ENCODE data around the gene PRSS50.
"Not testable (repeated sequence)": the region's sequence is repeated elsewhere in the genome, so short reads cannot be mapped to it uniquely, and the experiment has no call there.

Gene PRSS50

DNA sequence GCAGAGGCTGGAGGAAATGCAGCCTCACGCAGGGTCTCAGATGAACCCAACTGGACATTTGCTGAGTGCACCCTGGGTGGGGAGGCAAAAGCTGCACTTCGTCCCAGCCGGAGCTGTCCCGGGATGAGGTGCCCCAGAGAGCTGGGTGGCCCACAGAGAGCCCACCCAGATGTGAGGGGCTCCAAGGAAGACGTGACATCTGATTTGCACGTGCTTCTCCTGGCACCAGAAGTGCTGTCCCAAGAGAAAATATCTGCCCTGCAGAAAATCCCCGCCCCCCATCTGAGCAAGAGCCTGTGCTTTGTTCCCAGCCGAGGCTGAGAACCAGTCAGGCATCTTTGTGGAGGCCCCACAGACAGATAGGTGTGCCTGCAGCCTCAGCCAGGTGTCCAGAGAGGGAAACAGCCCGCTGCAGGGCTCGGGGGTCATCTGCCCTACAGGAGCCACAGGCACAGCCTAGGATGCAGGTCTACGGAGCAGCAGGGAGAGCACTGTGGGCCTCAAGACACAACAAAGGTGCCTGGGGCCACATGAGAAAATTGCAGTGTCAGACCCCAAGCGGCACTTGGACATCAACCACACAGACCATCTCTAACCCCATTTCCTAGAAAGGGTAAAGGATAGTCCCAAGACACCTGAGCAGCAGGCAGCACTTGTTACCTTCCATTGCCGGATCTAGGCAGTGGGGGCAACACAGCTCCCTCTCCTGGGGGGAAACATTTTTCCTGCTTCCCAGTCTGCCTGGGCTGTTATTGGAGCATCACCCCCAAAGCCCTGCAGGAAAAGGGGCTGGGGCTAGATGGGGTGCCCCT lies 10.7 kb downstream of the PRSS50 start:
- no peak for DNase-seq

DNA sequence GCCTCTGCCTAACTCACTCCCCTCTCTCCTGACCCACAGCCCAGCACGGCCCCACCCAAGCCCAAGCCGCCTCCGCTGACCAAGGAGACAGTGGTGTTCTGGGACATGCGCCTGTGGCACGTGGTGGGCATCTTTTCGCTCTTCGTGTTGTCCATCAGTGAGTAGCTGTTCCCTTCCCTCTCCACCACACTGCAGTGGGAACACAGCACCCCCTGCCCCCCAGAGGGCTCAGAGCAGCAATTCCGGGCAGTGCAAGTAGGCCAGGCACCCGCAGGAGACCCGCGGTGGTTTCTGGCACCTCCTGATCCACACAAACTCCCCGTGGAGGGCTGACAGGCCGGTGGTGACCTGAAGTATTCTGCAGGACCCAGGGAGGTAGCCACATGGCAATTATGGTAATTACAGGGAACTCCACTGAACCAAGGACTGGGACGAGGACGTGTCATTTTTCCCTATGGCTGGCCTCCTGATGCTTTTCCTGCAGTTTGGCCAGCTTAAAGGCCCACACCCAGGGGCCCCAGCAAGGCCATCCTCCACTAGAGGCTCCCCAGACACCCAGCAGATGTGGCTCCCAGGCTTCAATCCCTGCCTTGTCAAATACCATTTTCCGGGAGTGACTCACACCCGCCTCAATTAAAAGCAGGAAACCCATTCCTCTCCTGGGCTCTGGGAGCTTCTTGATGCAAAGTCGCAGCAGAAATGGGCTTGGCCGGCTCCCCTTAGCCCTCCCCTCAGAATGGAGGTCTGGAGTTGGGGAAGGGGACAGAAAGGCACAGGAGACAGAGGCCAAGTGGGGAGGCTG lies 11.7 kb downstream of the PRSS50 start:
- peak; percentile 20 for DNase-seq

DNA sequence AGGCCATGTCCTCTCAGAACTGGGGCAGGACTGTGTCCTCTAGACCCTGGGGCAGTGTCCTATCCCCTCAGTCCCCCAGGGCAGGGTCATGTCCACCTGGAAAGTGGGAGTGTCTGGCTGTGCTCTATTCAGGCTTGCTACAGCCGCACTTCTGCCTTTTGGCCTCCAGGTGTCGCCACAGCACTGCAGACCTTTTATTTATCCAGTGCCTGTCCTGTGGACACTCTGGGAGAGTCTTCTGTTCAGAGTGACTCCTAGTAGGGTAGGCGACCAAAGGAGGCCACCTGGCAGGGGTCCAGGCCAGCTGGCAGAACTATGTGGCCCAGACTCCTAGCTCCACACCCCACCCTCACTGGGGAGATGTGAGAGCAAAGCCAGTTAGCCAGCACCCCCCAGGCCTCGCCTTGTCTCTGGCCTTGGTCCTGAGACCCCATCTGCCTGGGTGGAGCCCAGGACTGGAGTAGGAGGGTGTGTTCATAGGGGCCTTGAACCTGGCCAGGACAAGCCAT lies 12.6 kb downstream of the PRSS50 start:
- peak; percentile 89 for DNase-seq

DNA sequence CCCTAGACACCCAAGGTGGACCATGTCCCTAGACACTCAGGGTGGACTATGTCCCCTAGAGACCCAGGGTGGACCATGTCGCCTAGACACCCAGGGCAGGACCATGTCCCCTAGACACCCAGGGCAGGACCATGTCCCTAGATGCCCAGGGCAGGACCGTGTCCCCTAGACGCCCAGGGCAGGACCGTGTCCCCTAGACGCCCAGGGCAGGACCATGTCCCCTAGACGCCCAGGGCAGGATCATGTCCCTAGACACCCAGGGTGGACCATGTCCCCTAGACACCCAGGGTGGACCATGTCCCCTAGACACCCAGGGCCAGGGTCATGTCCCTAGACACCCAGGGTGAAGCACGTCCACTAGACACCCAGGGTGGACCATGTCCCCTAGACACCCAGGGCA lies 13.3 kb downstream of the PRSS50 start:
- DNase-seq: not testable (repeated sequence)

DNA sequence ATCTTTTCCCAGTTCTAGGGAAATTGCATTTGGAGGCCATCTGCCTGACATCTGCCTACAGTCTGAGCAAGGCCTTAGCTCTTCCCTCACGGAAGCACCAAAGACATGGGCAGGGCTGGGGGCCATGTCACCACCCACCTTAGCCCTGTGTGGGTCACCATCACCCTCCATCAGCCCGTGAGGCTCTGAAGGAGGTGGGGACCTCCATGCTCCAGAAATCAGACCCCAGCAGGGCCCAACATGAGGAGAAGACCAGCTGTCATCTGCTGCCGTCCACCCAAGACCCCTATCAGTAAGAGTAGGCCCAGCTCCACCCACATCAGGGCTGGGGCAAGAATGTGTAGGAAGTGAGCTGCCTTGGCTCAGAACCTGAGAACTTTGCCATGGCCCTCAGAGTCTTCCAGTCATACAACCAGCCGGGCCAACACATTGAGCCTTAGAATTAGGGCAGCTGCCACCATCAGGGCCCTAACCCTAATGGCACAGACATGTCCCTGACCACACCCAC lies 14.6 kb downstream of the PRSS50 start:
- no peak for DNase-seq

DNA sequence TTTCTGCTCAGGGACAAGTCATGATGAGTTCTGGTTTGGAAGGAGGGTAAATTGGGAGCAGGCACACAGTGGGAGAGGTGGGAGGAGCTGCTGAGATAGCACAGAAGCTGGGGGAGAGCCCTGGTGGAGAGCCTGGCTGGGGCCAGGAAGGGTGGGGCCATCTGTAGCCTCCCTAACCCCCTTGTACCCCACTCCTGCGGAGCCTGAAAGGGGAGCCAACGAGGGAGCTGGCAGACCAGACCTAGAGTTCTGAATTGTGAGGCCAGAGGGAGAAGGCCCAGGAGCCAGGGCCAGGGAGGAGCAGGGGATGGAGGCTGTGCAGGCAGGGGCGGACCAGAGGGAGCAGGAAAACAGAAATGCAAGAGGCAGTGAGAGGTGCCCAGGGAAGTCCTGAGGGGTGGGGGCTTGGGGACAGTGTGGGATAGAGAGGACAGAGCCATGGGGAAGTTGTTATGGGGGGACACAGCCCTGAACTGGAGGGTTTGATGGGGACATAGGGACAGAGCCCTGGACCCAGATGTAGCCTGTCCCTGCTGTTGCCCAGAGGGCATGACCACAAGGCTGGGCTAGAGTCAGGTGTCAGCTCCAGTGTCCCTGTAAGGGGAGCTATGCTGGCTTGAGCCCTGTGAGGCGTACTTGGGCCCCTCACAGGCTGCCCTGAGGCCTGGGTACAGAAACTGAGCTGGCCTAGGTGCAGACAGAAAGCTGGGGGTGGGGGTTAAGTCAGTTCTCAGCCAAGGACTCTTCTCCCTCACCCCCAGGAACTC lies 15.2 kb downstream of the PRSS50 start:
- no peak for DNase-seq

DNA sequence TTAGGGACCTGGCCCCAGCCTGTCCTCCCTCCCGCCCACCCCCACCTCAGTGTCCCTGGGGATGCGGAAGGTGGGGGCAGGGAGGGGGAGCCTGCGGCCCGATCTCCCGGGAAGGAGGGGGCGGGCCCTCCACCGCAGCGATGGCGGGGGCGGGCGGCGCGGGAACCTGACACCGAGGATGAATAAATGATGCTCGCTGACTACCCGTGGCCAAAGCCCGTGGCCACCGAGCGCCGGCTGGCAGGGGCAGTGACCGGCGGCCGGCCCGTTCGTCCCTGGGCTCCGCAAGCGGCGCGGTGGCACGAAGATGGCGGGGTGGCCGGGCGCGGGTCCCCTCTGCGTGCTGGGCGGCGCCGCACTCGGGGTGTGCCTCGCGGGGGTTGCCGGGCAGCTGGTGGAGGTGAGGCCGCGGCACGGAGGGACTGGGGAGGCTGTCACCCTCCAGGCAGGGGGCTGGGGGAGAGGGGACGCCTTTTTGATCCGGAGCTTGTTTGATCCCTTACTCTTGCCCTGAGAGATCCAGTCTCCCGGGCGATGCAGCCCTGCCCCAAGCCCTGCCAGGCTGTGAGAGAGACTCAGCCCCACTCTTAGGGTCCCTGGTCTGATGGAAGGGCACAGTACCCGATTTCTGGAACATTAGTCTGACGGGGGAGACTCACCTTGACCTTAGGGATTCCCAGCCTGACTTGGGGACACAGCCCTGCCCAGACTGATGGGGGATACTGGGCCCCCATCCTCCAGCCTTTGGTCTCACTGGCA lies 16.3 kb downstream of the PRSS50 start, which contains the start of gene TMIE:
Gene TMIE, plus strand, starts transcription at position 212 of the 759 bp plus-strand sequence. Its CDS starts 96 bp downstream, at position 308.
- peak; percentile 57 for DNase-seq

DNA sequence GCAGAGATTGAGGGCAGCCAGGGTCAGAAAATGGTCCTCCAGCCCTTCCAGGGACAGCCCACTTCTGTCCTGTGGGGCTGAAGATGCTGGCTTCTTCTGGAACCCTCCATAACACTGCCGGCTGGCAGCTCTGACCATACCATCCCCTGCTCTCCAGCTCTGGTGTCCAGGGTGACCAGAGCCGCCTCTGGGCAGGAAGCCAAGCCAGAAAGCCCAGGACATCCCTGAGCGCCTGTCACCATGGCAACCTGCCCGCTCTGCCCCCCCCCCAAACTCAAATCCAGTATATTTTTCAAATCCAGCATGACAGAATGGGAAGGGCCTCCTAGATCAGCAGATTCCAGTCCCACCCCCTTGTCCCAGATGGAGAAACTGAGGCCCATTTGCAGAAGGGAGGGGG lies 16.9 kb downstream of the PRSS50 start:
- DNase-seq: peak; percentile 76

DNA sequence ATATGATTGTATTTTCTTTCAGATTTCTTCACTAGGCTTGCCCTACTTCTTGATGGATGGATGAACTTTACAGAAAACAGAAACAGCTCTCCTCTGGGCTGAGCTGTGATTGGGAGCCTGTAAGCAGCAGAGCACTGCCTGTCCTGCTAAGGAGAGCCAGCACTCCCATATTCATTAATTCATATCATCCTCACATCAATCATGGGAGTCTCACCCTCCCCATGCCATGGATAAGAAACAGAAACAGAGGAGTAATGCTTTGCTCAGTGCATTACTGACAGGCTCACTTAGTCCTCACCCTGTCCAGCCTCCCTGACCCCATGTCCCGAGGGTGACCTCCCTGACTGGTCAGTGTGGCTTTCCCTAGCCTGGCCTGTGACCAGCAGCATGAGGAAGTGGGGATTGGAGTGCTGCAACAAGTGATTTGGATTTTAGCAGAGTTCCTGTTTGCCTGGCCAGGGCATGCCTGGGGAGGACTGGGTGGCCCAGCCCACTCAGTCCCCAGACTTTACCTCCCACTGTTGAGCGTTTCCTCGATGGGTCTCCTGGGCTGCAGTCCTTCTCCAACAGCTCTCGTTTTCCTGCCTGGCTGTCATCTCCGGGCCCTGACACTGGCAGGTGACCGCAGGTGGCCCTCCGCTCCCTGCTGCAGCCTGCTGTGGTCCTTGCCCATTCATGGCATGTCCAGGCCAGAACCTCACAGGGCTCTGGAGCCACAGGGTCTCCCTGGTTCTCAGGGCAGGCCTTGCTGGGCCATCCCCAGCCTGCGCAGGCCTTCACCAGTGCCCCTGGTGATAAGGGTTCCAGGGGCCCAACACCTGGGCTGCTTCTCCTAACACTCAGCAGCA lies 17.8 kb downstream of the PRSS50 start:
- peak; percentile 33 for DNase-seq

DNA sequence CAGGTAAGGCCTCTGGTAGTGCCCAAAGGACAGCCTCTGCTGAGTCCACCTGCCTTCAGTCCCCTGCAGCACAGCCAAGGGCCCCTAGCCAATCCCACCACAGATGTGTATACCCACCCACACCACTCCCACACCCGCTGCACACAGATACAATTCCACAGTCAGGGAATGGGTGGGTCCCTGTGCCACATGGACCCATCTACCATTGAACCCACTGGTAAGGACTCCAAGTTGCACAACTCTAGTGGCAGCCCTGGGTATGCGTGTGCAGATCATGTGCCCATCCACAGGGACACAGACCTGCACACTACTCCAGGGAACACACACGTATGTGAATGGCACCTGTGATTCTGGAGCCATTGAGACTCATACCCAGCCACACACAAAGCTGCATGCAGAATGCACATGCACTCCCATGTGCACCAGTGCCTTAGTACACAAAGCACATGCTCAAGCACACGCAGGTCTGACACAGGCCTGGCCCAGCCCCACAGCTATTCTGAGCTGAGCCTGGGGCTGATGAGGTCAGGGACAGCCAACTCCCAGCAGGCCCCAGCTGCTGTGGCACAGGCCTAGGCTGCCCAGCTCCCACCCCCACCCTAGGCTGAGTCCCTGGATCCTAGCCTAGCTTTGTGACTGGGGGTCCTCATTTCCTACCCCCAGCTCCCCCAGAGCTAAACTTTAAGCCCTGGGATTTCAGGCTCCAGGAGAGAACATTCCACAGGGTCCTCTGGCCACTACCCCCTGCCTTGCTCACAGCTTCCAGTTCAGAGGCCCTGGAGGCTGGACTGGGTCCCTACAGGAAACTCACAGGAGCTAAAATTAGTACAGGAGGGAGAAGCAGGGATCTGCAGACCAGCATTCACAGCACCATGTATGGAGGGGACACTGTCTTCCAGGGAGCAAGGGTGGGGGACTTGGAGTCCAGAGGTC lies 21.4 kb downstream of the PRSS50 start:
- DNase-seq: no peak

DNA sequence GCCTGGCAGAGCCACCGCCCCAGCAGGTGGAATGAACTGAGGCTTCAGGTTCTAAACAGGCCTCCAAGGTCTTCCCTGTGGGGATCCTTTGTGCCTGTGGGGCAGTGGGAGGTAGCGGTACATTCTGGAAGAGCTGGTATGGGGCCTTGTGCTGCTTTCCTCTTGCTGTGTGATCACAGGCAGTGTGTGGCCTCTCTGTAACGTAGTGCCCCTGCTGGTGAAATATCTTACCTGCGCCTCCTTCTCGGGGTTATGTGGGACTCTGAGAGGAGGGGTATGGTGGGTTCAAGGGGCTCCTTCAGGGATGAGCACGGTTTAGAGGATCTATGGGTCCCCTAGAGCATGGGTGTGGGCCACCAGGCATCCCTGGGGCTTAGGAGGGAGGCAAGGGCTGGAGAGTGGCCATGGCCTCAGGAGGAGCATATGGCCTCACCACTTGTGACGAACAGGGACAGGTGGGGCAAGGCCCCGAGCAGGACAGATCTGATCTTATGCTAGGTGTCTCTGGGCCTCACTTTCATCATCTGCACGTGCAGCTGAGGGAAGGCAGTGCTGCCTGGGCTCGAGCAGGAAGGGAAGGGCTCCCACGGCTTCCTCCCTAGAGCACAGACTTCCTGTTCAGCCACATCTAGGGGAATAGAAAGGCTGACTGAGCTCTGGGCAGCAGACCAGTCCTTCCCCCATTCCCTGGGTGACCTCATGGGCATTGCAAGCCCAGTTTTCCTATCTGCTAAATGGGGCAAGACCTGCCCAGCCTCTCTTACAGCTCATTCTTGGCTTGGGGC lies 22.3 kb downstream of the PRSS50 start:
- peak; percentile 48 for DNase-seq

DNA sequence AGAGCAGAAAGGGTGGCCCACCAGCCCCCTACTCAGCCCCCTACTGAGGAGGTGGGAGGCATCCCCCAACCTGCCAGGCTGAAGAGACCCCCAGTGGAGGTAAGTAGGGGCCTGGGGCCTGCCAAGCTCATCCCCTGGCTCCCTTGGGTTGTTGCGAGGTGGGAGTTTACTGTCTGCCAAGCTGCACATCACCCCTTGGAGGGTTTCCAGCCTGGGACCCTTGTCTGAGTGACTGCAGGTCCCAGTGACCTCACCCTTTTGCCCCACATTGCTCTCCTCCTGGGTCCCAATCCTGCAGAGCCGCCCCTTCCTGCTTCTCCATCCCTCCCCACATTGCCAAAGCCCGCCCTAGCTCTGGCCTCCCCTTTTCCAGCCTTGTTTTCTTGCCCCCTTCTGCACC lies 23.1 kb downstream of the PRSS50 start:
- DNase-seq: no peak

DNA sequence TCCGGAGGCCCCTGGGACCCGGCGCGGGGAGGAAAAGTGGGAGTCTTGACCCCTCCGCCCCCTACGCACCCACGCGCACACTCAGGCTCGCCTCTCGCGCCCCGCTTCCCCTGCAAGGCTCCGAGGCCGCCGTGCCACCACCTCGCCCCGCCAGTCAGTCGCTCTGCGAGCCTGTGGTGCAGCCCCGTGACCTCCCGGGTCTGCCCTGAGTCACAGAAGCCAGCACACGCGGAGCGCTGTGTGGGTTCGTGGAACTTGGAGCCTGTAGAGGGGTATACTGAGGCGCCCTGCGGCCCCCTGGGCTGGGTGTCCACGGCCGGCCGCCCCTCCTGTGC lies 23.8 kb downstream of the PRSS50 start:
- peak; percentile 63 for DNase-seq

DNA sequence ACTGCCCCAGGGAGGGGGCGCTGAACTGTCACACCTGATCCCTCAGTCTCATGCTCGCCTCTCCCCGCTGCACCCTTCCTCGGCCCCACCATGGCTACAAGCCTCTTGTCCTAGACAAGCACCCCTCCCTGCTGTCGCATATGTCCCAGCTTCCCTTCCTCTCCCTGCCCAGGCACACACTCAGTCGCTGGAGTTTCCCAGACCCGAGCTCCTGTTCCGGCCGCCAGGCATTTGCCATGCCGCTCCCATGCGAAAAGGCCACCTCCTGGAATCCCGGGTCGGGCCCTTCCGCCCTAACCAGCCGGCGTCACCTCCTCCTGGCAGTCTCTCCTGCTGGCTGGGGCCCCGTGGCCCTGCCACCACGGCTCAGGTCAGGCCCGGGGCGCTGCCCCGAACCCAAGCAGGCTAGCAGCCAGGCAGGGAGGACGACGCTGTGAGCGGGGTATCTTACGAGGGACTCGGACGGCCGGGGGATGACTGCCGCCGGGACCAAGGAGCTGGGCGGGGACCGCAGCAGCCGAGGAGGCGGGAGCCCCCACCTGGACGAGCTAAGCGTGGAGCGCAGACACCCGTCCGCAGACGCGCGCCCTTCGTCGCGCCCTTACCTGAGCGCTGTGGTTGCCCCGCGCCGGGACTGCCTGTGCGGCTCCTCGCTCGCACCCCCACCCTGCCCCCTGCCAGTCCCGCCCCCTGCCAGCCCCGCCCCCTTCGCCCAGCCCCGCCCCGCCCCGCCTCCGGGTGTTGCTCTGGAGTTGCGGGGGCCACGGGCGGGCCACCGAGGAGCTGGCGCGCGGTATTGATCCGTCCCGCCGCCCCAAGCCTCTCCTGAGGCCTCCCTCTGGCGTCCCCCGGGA lies 24.4 kb downstream of the PRSS50 start, which contains the start of gene ALS2CL:
Gene ALS2CL, minus strand, starts transcription at position 642 of the 854 bp plus-strand sequence. CDS start 4,239 bp downstream, outside the sequence.
- peak; percentile 81 for DNase-seq

DNA sequence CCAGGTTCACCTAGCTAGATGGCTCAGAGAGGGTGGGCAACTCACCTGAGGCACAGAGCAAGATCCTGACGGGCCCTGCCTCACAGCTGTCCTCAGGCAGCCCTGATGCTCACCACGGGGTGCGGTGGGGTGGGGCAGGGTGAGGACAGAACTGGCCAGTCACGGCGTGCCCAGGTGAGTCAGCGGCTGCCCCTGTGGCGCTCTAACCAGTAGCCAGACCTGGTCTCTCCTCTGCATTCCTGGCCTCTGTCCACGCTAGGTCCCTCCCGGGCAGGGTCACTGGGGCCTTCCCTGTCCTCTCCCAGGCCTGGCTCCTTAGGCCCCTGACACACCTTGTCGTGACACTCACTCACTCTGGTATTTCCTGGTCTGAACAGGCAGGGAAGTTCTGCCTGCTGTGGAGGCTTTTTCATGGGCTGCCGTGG lies 25.1 kb downstream of the PRSS50 start:
- DNase-seq: no peak

DNA sequence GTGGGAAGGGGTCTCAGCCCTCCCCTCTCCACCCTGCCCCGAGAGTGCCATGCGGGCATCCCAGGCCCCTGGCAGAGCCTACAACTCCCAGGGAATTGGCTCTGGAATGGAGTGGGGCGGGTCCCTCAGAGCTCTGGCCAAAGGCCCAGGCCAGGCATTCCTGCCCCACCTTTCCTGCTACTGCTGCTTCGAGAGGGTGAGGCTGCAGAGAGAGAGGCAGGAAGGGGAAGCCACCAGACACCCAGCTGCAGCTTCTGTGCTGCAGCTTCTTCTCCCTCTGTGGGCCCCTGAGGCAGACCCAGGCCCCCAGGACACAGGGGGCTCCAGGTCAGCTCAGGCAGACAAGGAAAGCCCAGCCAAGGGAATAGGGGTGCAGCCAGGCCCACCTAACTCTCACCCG lies 26.9 kb downstream of the PRSS50 start:
- no peak for DNase-seq

DNA sequence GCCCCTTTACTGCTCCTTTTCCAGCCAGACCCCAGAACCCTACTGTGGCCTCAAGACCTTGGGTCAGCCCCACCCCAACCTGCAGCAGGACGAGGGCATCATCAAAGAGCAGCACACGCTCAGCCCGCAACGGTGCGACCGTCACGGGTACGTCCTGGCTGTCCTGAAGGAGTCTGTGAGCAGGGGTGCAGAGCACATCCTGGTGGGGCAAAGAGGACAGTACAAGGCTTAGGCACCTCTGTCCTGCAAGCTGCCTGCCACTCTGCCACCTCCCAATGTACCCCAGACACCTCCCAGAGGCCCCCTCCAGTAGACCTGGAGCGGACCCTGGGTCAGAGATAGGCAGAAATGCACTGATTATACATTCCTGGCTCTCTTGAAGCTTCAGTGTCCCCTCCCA lies 32.2 kb downstream of the PRSS50 start:
- no peak for DNase-seq

DNA sequence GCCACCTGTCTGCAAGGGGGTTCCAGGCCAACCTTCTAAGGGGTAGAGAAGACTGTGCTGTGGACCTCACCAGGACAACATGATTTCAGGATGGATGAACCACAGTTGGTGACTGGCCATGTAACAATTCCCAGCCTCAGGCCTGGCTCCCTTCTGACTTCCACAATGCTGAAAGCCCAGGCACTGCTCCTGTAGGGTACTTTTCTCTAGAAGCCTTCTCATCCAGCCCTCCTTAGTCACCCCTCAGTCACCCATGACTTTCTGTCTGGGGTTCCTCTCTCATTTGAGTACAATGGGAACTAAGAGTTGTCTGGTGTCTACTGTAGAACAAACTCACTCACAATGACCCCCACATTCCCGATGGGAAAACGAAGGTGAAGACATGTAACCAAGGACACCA lies 32.8 kb downstream of the PRSS50 start:
- DNase-seq: no peak

Measured in retina (tissue), 1 donor.